ENCODE measurements around the gene CNOT8.

DNA sequence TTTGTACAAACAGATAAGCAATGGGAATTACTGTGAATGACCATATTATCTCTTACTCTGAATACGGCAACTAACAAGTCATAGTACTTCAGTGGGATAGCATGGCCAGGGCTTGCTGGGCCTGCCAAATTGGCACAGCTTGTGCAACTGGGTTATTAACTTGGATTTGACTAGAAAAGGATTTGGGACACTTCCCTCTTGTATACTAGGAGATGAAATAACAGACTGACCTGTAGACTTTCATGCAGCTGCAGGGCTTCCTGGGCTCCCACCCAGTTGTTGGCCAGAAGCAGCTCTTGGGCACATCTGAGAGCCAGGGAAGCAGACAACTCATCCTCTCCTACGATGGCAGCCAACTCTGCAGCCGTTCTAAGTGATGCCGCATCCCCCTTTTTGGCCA lies 39.8 kb downstream of the CNOT8 start:
- TF ChIP-seq CTCF (IDR thresholded peaks at IDR 0.05): no peak
- no peak for TF ChIP-seq MAFK (IDR thresholded peaks at IDR 0.05; ENCODE audit: partially characterized antibody)

All from A549 (cell line).